Inflammatory macrophage (primary cell): ENCODE data around the gene PPIF.

Experiments used
- DNase-seq, 2 donors: peaks; one replicate each; pipeline ENCODE4 v3.0.0-alpha.2; 2020 to 2022

The PPIF gene

GRCh38 chr10:79403441-79404230 lies 56.4 kb downstream of the PPIF start:
- no peak for DNase-seq

GRCh38 chr10:79404231-79404609 lies 57.0 kb downstream of the PPIF start:
- peak; percentile 47 to 65 for DNase-seq

GRCh38 chr10:79404690-79405131 lies 57.4 kb downstream of the PPIF start:
- no peak for DNase-seq
